Retina (tissue), 1 donor: ENCODE data around the gene CHSY1.
A peak's percentile ranks its signal among the peaks of the same experiment; 100 is the strongest.

Source experiments
- DNase-seq: peaks from one replicate; pipeline ENCODE4 v3.0.0-alpha.2; 2016

The CHSY1 gene

DNA sequence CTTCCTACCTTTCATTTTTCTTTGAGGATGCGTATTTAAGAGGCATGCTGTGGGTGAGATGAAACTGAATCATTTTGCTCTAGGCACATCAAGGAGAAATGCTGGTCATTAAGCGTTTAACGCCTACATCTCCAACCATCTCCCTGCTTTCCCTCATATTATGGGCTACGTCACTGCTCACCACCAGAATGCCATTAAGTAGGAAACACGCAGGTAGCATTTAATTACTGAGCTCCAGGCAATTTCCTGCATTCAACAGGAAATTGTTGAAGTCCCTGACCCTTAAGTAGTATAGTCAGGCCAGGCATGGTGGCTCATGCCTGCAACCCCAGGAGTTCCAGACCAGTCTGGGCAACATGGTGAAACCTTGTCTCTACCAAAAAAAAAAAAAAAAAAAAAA is 66.1 kb downstream of the CHSY1 start:
- DNase-seq: no peak

DNA sequence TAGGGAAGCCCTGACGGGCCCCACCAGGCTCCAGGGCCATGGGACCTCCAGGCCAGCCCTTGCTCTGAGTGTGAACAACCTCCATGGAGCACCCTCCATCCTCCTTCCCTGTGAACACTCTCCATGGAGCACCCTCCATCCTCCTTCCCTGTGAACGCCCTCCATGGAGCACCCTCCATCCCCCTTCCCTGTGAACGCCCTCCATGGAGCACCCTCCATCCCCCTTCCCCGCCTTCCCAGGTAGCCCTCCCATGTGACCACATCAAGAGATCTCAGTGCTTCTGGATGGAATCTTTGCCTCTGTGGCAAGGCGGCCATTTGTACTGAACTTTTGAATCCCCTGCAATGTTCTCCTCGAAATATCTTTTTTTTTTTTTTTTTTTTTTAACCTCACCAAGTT is 66.5 kb downstream of the CHSY1 start:
- DNase-seq: no peak

DNA sequence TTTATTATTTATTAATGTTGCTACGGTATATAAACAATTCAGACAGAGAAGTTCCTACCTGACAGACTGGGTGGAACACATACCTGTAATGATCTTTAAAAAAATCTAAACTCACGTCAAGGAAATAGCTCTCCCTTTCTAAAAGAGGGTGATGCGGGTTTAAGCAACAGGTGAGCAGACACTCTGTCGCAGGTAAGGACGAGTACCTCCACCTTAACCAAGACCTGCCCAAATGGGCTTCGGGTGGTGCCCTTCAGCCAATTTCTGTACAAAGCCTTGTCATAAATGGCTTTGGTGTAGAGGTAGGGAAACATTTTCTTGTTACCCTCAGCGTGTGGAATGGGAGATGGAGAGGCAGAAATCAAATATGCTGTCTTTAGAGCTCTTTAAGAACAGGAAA is 67.0 kb downstream of the CHSY1 start:
- no peak for DNase-seq

GRCh38 chr15:101183931-101184305 is 67.9 kb downstream of the CHSY1 start:
- no peak for DNase-seq

GRCh38 chr15:101183226-101183930 is 68.5 kb downstream of the CHSY1 start:
- DNase-seq: no peak

- DNase-seq: no peak
Measured at GRCh38 chr15:101182215-101182614, 69.6 kb downstream of the CHSY1 start.

- no peak for DNase-seq
Measured at GRCh38 chr15:101181349-101181748, 70.5 kb downstream of the CHSY1 start.

- DNase-seq: no peak
Measured at GRCh38 chr15:101180620-101181307, 71.1 kb downstream of the CHSY1 start.

- no peak for DNase-seq
Measured at GRCh38 chr15:101179341-101180153, 72.3 kb downstream of the CHSY1 start.

DNA sequence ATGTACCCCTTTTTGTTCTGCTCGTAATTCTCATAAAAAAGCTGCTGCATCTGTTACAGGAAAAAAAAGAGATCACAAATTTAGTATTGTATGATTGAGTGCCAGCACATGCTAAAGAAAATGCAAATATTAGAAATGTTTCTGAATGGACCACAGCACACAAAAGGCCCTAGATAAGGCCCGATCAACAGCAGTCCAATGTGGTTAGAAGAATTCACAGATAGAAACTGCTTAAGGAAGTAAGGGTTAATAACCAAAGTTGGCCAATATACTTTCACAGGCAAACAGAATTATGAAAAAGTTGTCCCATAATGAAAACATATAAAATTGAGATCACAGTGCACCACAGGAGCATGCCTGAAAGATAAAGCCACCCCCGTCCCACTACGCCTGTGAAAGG is 72.9 kb downstream of the CHSY1 start:
- DNase-seq: no peak

DNA sequence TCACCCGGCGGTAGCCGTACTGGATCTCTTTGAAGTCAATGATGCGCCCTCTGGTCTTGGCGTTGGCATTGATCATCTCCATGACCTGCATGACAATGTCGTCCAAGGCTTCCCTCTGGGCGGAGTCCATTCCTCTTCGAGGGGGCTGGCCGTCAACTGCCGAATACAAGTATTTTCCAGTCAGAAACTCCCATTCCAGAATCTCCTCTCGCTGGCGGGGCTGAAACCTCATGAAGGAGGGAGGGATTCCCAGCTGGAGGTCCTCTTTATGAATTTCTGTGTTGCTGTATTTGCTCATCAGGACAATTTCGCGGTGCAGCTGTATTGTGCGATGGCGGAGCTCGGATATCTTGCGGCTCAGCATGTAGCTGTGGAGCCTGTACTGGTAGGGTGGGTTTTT is 73.4 kb downstream of the CHSY1 start:
- DNase-seq: no peak

GRCh38 chr15:101177866-101178265 is 74.0 kb downstream of the CHSY1 start:
- DNase-seq: no peak

- no peak for DNase-seq
Measured at GRCh38 chr15:101176625-101177024, 75.2 kb downstream of the CHSY1 start.

DNA sequence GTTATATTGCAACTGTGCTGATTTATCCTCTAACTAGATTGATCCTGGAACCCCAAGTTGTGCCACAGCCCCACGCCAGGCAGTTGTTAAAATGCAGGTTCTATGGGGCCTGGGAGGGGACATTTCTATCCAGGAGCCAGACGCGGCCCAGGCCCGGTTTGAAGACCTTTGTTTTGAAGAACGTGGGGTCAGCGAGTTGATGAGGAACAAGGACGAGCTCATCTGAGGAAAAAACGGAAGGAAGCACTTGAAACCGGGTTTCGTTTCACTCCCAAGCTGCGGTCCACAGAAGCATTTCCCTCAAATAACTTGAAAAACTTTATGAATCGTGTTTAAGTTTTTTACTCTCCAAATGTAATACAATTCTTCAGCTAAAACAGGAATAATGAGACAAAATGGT is 76.4 kb downstream of the CHSY1 start:
- no peak for DNase-seq

DNA sequence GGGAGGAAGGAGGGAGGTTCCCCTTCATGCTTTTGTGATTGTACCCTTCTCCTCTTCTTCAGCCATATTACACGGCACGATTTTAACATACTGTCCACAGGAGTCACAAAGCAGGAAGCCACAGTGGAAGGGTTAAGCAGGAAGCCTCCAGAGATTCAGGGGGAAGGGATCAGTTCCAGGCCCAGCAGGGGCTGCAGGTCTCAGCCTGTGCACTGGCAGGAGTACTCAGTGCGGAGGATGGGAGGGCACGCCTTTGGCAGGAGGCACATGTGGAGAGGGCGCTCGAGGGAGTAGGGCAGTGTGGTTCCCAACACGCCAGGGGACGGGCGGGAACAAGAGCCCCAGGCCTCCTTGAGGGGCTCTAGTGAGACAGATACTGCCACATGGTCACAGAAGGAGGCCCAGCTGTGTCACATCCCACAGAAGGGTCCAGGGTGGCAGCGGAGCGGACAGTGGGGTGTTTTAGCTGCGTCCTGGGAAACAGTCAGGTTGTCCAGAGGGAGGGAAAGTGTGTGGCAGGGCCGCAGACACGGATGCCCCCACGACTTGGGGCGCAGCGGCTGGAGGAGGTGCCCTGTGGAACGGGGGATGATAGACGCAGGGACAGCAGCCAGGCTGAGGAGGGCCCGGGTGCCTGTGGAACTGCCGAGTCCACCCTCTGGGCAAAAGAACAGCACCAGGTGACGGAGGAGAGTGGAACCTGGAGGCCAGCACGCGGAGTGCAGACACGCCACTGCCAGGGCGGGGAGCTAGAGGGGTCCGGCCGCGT is 77.5 kb downstream of the CHSY1 start:
- DNase-seq: peak; percentile 10

GRCh38 chr15:101173233-101174119 is 78.4 kb downstream of the CHSY1 start:
- DNase-seq: peak; percentile 23

DNA sequence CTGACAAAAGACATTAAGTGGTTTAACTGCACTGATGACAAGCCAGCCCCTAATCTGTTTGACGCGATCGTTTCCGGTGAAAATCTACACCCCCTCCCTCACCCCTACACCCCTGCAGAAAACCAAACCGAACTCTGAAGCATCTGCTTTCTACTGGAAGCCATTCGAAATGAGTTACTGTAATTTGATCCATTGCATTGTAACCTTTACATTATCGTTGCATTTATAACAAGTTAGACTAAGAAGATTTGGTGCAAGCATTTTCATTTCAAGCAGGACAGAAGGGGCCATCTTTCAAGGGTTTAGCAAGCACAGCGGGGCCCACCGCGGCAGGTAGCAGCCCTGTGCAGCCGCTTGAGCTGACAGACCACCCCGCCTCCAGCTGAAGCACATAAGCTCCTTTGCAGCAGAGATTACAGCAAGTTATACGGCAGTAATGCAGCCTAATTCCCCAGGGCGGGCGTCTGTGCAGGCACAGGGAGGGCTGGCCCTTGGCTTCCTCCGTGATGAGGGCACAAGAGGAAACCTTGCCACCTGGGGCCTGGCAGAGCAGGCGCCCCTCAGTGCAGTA is 79.3 kb downstream of the CHSY1 start:
- peak; percentile 75 for DNase-seq

DNA sequence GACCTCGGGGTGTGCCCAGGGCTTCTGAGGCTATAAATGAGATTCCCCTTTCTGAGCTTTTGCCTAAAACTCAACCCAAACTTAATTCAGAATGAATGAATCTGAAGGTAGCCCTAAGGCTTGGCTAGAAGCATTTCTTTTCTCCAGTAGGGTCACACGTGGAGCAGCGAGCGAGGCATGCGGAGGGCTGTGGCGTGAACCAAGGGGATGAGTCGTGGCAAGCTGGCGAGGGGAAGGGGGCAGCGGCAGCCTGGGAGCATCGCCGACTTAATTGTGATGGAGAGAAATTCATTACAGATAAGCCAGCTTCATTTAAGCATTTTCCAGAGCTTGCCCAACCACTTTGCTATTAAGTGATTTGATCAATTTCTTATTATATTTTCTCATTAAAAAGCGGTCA is 79.9 kb downstream of the CHSY1 start:
- no peak for DNase-seq

GRCh38 chr15:101170568-101171350 is 81.1 kb downstream of the CHSY1 start:
- DNase-seq: no peak

DNA sequence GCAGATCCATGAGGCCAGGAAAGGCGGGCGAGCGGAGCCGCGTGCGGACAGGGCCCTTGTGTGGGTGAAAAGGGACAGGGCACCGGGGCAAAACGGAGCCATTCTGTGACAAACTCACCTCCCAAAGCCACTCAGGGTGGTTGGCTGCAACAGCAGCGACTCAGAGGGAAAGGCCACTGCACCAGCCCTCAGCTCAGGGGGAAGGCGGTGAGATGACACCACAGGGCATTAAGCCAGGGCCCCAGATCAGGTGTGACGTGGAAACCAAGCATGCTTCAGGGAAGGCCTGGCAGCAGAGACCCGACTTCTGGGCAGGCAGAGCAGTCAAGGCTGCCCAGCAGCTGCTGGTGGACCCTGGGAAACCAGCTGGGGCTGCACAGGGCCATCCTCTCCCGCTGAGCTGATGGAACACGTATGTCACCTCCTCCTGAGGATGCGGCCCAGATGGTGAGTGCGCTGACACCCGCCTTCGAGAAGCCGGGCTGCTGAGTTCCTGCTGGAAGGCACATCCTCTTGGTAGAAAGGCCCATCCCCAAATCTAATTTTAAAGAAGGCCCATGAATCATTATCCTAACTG is 82.3 kb downstream of the CHSY1 start:
- peak; percentile 35 for DNase-seq
